ENCODE data around the gene FGFR2. TPM values are rescaled to one million over a fixed set of nuclear protein-coding genes. Genes with fewer than 3 reads are reported as not detected.

Gene FGFR2
- polyA plus RNA-seq, 1 donor from 2014 or later: 14.8 TPM

DNA sequence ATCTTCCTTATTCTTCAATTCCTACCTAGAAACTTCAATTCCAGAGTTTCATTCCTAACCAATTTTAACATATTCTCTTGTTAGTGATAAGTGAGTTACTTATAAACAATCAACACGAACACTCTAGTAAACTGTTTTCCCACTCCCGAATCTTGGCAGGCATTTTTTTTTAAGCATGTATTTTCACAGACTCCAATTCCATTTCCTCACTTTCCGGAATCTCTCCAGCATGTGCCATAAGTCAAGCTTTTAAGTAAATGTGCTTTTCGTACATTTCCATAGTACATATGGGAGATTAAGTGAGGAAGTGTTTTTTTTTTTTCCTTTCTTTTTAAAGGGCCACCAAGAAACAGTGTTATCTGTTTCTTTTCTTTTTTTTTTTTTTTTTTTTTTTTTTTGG, 89.1 kb downstream of the FGFR2 start:
- no peaks in the 10 kb centered on the region for H4K20me1 ChIP-seq (ENCODE audit: insufficient read depth)
- no peaks in the 10 kb centered on the region for H3K9me3 ChIP-seq (ENCODE audit: low read length)
- no peak overlapping the region for H3K4me3 ChIP-seq (ENCODE audit: low read length)
- no peak overlapping the region for H2AFZ ChIP-seq (ENCODE audit: low read depth, low read length)
- H3K79me2 ChIP-seq (replicated peaks; ENCODE audit: insufficient read depth, low read length): no peaks in the 10 kb centered on the region
- no peaks in the 10 kb centered on the region for H3K27me3 ChIP-seq (ENCODE audit: insufficient read depth, low read depth, low read length)
- no peak overlapping the region for H3K9ac ChIP-seq (ENCODE audit: low read length)
- H3F3A ChIP-seq (ENCODE audit: insufficient read depth, low read length, poor library complexity, severe bottlenecking): no peaks in the 10 kb centered on the region
- H3K36me3 ChIP-seq (ENCODE audit: insufficient read depth, low read length): no peaks in the 10 kb centered on the region
- no peaks in the 10 kb centered on the region for H3K9me2 ChIP-seq (ENCODE audit: insufficient read depth, low read length)
- no peak overlapping the region for H3K27ac ChIP-seq (ENCODE audit: low read length)
- no peak overlapping the region for H3K4me2 ChIP-seq (ENCODE audit: low read length)
- no peak for TF ChIP-seq POLR2AphosphoS5 (IDR thresholded peaks at IDR 0.05)
- no peak for TF ChIP-seq RAD21 (conservative IDR thresholded peaks at IDR 0.05)
- TF ChIP-seq, protein P1, sequence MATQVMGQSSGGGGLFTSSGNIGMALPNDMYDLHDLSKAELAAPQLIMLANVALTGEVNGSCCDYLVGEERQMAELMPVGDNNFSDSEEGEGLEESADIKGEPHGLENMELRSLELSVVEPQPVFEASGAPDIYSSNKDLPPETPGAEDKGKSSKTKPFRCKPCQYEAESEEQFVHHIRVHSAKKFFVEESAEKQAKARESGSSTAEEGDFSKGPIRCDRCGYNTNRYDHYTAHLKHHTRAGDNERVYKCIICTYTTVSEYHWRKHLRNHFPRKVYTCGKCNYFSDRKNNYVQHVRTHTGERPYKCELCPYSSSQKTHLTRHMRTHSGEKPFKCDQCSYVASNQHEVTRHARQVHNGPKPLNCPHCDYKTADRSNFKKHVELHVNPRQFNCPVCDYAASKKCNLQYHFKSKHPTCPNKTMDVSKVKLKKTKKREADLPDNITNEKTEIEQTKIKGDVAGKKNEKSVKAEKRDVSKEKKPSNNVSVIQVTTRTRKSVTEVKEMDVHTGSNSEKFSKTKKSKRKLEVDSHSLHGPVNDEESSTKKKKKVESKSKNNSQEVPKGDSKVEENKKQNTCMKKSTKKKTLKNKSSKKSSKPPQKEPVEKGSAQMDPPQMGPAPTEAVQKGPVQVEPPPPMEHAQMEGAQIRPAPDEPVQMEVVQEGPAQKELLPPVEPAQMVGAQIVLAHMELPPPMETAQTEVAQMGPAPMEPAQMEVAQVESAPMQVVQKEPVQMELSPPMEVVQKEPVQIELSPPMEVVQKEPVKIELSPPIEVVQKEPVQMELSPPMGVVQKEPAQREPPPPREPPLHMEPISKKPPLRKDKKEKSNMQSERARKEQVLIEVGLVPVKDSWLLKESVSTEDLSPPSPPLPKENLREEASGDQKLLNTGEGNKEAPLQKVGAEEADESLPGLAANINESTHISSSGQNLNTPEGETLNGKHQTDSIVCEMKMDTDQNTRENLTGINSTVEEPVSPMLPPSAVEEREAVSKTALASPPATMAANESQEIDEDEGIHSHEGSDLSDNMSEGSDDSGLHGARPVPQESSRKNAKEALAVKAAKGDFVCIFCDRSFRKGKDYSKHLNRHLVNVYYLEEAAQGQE (IDR thresholded peaks at IDR 0.05; ENCODE audit: borderline replicate concordance): no peak
- TF ChIP-seq, protein P2, sequence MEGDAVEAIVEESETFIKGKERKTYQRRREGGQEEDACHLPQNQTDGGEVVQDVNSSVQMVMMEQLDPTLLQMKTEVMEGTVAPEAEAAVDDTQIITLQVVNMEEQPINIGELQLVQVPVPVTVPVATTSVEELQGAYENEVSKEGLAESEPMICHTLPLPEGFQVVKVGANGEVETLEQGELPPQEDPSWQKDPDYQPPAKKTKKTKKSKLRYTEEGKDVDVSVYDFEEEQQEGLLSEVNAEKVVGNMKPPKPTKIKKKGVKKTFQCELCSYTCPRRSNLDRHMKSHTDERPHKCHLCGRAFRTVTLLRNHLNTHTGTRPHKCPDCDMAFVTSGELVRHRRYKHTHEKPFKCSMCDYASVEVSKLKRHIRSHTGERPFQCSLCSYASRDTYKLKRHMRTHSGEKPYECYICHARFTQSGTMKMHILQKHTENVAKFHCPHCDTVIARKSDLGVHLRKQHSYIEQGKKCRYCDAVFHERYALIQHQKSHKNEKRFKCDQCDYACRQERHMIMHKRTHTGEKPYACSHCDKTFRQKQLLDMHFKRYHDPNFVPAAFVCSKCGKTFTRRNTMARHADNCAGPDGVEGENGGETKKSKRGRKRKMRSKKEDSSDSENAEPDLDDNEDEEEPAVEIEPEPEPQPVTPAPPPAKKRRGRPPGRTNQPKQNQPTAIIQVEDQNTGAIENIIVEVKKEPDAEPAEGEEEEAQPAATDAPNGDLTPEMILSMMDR (IDR thresholded peaks at IDR 0.05; ENCODE audit: poor library complexity, severe bottlenecking): no peak
- no peak for TF ChIP-seq SMC3 (conservative IDR thresholded peaks at IDR 0.05; ENCODE audit: poor library complexity)
- TF ChIP-seq TAF1 (IDR thresholded peaks at IDR 0.05; ENCODE audit: low read depth): no peak
- TF ChIP-seq EP300 (conservative IDR thresholded peaks at IDR 0.05; ENCODE audit: poor library complexity, severe bottlenecking): no peak
- TF ChIP-seq EZH2 (IDR thresholded peaks at IDR 0.05; ENCODE audit: borderline replicate concordance, insufficient read depth, low read length, poor library complexity, severe bottlenecking): no peak
- TF ChIP-seq MXI1 (conservative IDR thresholded peaks at IDR 0.05; ENCODE audit: poor library complexity, severe bottlenecking): no peak

DNA sequence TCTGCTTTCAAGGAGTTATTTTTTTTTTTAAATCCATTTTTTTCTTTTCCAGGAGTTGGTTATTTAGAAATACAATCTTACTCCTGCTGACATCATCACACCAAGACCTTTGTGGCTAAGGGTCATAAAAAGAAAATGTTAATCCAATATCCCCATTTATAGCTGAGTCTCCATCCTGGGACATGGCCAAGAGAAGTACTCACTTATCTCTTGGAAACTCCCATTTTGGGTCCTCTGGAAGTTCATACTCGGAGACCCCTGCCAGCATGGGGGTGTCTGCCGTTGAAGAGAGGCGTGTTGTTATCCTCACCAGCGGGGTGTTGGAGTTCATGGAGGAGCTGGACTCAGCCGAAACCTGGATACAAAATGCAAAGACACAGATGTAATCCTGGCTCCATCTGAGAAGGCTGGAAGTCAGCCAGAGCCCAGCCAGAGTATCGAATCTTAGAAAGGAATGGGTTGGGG, 94.6 kb downstream of the FGFR2 start:
- H3K27ac ChIP-seq (ENCODE audit: low read length): no peak overlapping the region
- no peak overlapping the region for H3K4me2 ChIP-seq (ENCODE audit: low read length)

More for the DNA sequence above, 94.6 kb downstream of the FGFR2 start:
- H3K27me3 ChIP-seq (ENCODE audit: insufficient read depth, low read depth, low read length): no peaks in the 10 kb centered on the region
- H3K9me2 ChIP-seq (ENCODE audit: insufficient read depth, low read length): no peaks in the 10 kb centered on the region
- no peaks in the 10 kb centered on the region for H4K20me1 ChIP-seq (ENCODE audit: insufficient read depth)
- H3K9ac ChIP-seq (ENCODE audit: low read length): no peak overlapping the region
- H2AFZ ChIP-seq (ENCODE audit: low read depth, low read length): no peak overlapping the region
- H3K36me3 ChIP-seq (ENCODE audit: insufficient read depth, low read length): no peaks in the 10 kb centered on the region
- H3K9me3 ChIP-seq (ENCODE audit: low read length): no peaks in the 10 kb centered on the region
- no peaks in the 10 kb centered on the region for H3F3A ChIP-seq (ENCODE audit: insufficient read depth, low read length, poor library complexity, severe bottlenecking)
- H3K4me3 ChIP-seq (ENCODE audit: low read length): no peak overlapping the region
- no peaks in the 10 kb centered on the region for H3K79me2 ChIP-seq (replicated peaks; ENCODE audit: insufficient read depth, low read length)
- TF ChIP-seq TAF1 (IDR thresholded peaks at IDR 0.05; ENCODE audit: low read depth): no peak
- TF ChIP-seq SMC3 (conservative IDR thresholded peaks at IDR 0.05; ENCODE audit: poor library complexity): no peak
- no peak for TF ChIP-seq EZH2 (IDR thresholded peaks at IDR 0.05; ENCODE audit: borderline replicate concordance, insufficient read depth, low read length, poor library complexity, severe bottlenecking)
- no peak for TF ChIP-seq RAD21 (conservative IDR thresholded peaks at IDR 0.05)
- no peak for TF ChIP-seq EP300 (conservative IDR thresholded peaks at IDR 0.05; ENCODE audit: poor library complexity, severe bottlenecking)
- TF ChIP-seq, protein P2 (IDR thresholded peaks at IDR 0.05; ENCODE audit: poor library complexity, severe bottlenecking): no peak
- TF ChIP-seq, protein P1 (IDR thresholded peaks at IDR 0.05; ENCODE audit: borderline replicate concordance): no peak
- no peak for TF ChIP-seq POLR2AphosphoS5 (IDR thresholded peaks at IDR 0.05)
- TF ChIP-seq MXI1 (conservative IDR thresholded peaks at IDR 0.05; ENCODE audit: poor library complexity, severe bottlenecking): no peak
